Gastroesophageal sphincter (tissue), 4 donors: ENCODE results near the gene OLA1. TPM values are rescaled to one million over a fixed set of nuclear protein-coding genes. Genes with fewer than 3 reads are reported as not detected.

ENCODE experiments used
- ATAC-seq: fragments of 150-250 bp; one replicate; pipeline ENCODE4 v1.9.1; 2016; ENCODE audit warnings: mild to moderate bottlenecking, moderate library complexity
- H3K27ac ChIP-seq, 4 donors: fragments of 200-600 bp; sonication (generic) in 3 of 4; 1 replicate in 3 of 4; 2 replicates in 1 of 4; pipeline ENCODE4 v1.5.1; 2016 to 2019
- H3K27me3 ChIP-seq: fragments of 200-600 bp; sonication (generic); one replicate; pipeline ENCODE4 v1.5.1; 2019
- H3K36me3 ChIP-seq, 2 donors: fragments of 200-600 bp; sonication (generic); one replicate each; pipeline ENCODE4 v1.5.1; 2019; ENCODE audit warnings: control low read depth in 1 of 2
- H3K4me1 ChIP-seq, 3 donors: fragments of 200-600 bp; sonication (generic); 1 replicate in 2 of 3; 2 replicates in 1 of 3; pipeline ENCODE4 v1.5.1; 2016 to 2019; ENCODE audit warnings: control low read depth in 2 of 3
- H3K4me3 ChIP-seq, 2 donors: fragments of 200-600 bp; sonication (generic); one replicate each; pipeline ENCODE4 v1.5.1; 2019; ENCODE audit warnings: mild to moderate bottlenecking in 1 of 2, moderate library complexity in 1 of 2
- H3K9me3 ChIP-seq, 3 donors: fragments of 200-600 bp; sonication (generic); one replicate each; pipeline ENCODE4 v1.5.1; 2017 to 2019; ENCODE audit warnings: control low read depth in 2 of 3
- EP300 ChIP-seq: sonication (generic); formaldehyde crosslinking; IDR thresholded peaks from one replicate; pipeline ENCODE4 v1.6.1; 2017; ENCODE audit warnings: antibody characterized with exemption, mild to moderate bottlenecking
- POLR2A ChIP-seq, 2 donors: fragments of 450-650 bp; IDR thresholded peaks; one replicate each; pipeline ENCODE4 v1.6.1; 2017; ENCODE audit warnings: antibody characterized with exemption in 2 of 2, mild to moderate bottlenecking in 2 of 2, moderate library complexity in 1 of 2
- POLR2AphosphoS5 ChIP-seq: sonication (generic); formaldehyde crosslinking; IDR thresholded peaks from one replicate; pipeline ENCODE4 v1.6.1; 2017; ENCODE audit warnings: antibody characterized with exemption
- WGBS, 2 donors: methylation state at CpG; one replicate each; pipeline ENCODE4 v1.1.5; 2018; ENCODE audit warnings: low coverage in 1 of 2; 5-methylcytosine and 5-hydroxymethylcytosine counted together
- total RNA-seq, 4 donors: library from RNA; depleted of rRNA; stranded (reverse); fragments of >200 nt; gene quantifications; one replicate each; pipeline ENCODE4 v1.1.0, GENCODE V29; 2016
- TF ChIP-seq, protein P1 (sequence below), 4 experiments: fragments of 200-600 bp in 2 of 4; fragments of 450-650 bp in 2 of 4; sonication (generic) in 1 of 4; IDR thresholded peaks; one replicate each; pipeline ENCODE4 v1.5.1; 2017 to 2019; ENCODE audit warnings: antibody characterized with exemption in 4 of 4, mild to moderate bottlenecking in 2 of 4, moderate library complexity in 2 of 4

OLA1 gene
- total RNA-seq, 4 donors from 2014 or later, result 57.1 to 90.4 (median 72.1) TPM

DNA sequence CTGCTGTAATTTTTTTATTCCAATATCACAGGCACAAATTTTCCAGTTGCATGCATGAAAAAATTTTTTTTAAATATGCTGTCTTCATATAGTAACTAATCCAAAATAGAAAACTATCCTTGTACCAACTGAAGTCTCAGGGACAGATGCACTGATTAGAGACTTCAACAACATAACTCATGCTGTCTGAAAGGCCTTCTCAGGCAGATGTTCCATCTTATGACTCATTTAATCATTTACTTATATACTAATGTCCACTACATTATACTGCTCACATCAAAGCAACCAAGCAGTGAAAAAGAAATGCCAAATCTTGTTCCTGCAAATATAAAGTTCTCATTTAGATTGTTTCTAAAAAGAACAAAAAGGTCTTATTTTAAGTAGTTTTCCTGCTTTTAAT is 53.1 kb downstream of the OLA1 start:
- H3K27me3 ChIP-seq, result no peaks in the 10 kb centered on the region
- H3K4me1 ChIP-seq, result no peaks in the 10 kb centered on the region
- no peak for ATAC-seq
- H3K36me3 ChIP-seq, result no peaks in the 10 kb centered on the region
- H3K9me3 ChIP-seq, result no peaks in the 10 kb centered on the region
- no peak overlapping the region for H3K27ac ChIP-seq
- no peak for TF ChIP-seq EP300
- TF ChIP-seq, protein P1, sequence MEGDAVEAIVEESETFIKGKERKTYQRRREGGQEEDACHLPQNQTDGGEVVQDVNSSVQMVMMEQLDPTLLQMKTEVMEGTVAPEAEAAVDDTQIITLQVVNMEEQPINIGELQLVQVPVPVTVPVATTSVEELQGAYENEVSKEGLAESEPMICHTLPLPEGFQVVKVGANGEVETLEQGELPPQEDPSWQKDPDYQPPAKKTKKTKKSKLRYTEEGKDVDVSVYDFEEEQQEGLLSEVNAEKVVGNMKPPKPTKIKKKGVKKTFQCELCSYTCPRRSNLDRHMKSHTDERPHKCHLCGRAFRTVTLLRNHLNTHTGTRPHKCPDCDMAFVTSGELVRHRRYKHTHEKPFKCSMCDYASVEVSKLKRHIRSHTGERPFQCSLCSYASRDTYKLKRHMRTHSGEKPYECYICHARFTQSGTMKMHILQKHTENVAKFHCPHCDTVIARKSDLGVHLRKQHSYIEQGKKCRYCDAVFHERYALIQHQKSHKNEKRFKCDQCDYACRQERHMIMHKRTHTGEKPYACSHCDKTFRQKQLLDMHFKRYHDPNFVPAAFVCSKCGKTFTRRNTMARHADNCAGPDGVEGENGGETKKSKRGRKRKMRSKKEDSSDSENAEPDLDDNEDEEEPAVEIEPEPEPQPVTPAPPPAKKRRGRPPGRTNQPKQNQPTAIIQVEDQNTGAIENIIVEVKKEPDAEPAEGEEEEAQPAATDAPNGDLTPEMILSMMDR (IDR thresholded peaks at IDR 0.05), result no peak
- TF ChIP-seq POLR2AphosphoS5, result no peak
- no peak for TF ChIP-seq POLR2A (IDR thresholded peaks at IDR 0.05)
- H3K4me3 ChIP-seq, result no peak overlapping the region

DNA sequence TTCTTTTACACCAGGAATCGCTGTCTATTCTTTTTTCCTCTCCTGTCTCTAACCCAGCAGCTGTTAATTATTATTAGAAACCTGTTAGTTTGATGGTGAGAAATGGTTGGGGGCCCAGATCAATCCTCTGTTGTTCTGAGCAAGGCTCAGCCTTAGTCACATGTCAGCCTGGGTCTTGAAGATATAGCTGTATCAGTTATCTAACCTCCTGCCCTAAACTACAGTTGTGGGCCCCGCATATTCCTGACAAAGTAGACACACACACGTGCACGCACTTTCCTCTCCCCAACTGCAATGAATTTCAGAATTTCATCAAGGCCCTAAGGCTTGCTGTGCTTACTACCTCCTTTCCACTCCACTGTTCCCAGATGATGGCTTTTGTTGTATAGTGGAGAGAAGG is 54.6 kb downstream of the OLA1 start:
- no peaks in the 10 kb centered on the region for H3K4me1 ChIP-seq
- no peak overlapping the region for H3K27ac ChIP-seq
- WGBS, 2 donors, result 95 to 100% methylated on average over 2 to 3 of the region's 4 CpGs
- no peaks in the 10 kb centered on the region for H3K9me3 ChIP-seq
- no peaks in the 10 kb centered on the region for H3K27me3 ChIP-seq
- TF ChIP-seq EP300 (no peak), POLR2A (IDR thresholded peaks at IDR 0.05) (no peak), POLR2AphosphoS5 (no peak)
- TF ChIP-seq, protein P1 (IDR thresholded peaks at IDR 0.05), result no peak
- no peak overlapping the region for H3K4me3 ChIP-seq
- H3K36me3 ChIP-seq, result no peaks in the 10 kb centered on the region
- ATAC-seq, result no peak

DNA sequence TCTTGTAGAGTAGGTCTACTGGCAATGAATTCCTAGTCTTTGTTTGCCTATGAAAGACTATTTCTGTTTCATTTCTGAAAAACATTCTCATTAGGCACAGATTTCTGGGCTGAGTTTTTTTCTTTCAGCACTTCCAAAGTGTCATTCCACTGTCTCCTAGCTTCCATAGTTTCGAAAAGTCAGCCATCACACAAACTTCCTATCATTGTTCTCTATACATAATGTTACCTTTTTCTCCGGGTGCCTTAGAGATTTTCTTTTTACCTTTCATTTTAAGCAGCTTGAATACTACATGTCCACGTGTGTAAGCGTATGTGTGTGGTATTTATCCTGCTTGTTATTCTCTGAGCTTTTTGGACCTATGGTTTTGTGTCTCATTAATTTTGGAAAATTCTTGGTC is 55.7 kb downstream of the OLA1 start:
- Histone ChIP-seq H3K4me1 (no peaks in the 10 kb centered on the region), H3K9me3 (no peaks in the 10 kb centered on the region), H3K36me3 (no peaks in the 10 kb centered on the region), H3K27me3 (no peaks in the 10 kb centered on the region), H3K4me3 (no peak overlapping the region), H3K27ac (no peak overlapping the region)
- no peak for ATAC-seq
- 83 to 95% methylated on average over 4 of the region's 4 CpGs for WGBS, 2 donors
- TF ChIP-seq EP300, result no peak
- TF ChIP-seq POLR2A (IDR thresholded peaks at IDR 0.05), result no peak
- TF ChIP-seq, protein P1 (IDR thresholded peaks at IDR 0.05), result no peak
- TF ChIP-seq POLR2AphosphoS5, result no peak

DNA sequence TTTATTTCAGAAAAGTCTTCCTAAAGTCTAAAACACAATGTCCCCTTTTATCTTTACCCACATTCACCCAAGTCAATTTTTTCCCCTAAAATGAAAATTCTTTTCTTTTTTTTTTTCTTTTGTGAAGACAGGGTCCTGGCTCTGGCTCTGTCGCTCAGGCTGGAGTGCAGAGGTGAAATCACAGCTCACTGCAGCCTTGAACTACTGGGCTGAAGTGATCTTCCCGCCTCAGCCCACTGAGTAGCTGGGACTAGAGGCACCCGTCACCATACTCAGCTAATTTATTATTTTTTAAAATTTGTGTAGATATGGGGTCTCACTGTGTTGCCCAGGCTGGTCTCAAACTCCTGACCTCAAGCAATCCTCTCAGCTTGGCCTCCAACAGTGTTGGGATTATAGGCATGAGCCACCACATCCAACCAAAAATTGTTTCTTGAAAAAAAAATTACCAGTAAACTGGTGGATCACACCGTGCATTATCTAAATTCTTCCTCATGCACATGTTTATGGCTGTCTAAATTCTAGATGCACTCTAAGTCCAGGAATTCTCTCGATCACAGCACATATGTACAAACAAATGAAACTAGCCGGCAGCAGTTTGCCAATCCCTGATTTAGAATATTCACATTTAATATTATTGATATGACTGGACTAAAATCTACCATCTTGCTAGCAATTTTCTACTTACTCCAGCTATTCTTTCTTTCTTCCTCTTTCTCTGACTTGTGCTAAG is 56.8 kb downstream of the OLA1 start:
- no peak overlapping the region for H3K27ac ChIP-seq
- H3K36me3 ChIP-seq, result no peaks in the 10 kb centered on the region
- no peaks in the 10 kb centered on the region for H3K27me3 ChIP-seq
- H3K4me1 ChIP-seq, result no peaks in the 10 kb centered on the region
- TF ChIP-seq, protein P1 (IDR thresholded peaks at IDR 0.05), result no peak
- TF ChIP-seq EP300, result no peak
- TF ChIP-seq POLR2AphosphoS5, result no peak
- no peak for TF ChIP-seq POLR2A (IDR thresholded peaks at IDR 0.05)
- 89 to 100% methylated on average over 3 to 6 of the region's 6 CpGs for WGBS, 2 donors
- no peak overlapping the region for H3K4me3 ChIP-seq
- no peaks in the 10 kb centered on the region for H3K9me3 ChIP-seq
- ATAC-seq, result no peak

DNA sequence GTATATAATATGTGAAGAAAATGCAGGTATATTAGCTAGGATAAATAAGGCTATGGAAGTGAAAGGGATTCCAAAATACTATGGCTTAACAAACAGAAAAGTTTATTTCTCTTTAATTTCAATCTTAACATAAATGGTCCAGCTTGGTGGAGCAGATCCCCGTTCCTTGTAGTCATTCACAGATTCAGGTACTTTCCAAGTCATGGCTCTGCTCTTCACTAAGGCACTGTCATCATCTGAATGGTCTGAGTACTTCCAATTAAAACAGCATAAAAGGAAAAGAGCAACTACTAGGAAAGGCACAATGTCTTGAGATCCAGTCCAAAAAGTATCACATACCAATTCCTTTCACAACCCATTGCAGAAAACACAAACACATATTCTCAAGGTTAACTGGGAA is 63.4 kb downstream of the OLA1 start:
- Histone ChIP-seq H3K27me3 (no peaks in the 10 kb centered on the region), H3K36me3 (no peaks in the 10 kb centered on the region), H3K9me3 (no peaks in the 10 kb centered on the region), H3K4me1 (peaks cover 0 to 10% (median 0%) of the 10 kb centered on the region in 3 donors), H3K27ac (no peak overlapping the region), H3K4me3 (no peak overlapping the region)
- WGBS, 2 donors, result 80 to 91% methylated on average over 1 of the region's 1 CpG
- TF ChIP-seq, protein P1 (IDR thresholded peaks at IDR 0.05), result no peak
- TF ChIP-seq POLR2AphosphoS5, result no peak
- TF ChIP-seq POLR2A (IDR thresholded peaks at IDR 0.05), result no peak
- no peak for ATAC-seq
